Activated CD8-positive, alpha-beta memory T cell treated with anti-CD3 and anti-CD28 coated beads, Interleukin-2, amount 50 U/mL, for 48 hours (primary cell): ENCODE measurements around the gene HMG20B.
"Not testable (repeated sequence)": the region's sequence is repeated elsewhere in the genome, so short reads cannot be mapped to it uniquely, and the experiment has no call there.

ENCODE experiments used
- DNase-seq: peaks from one replicate; pipeline ENCODE4 v3.0.0-alpha.2; 2020

Gene HMG20B

GRCh38 chr19:3572855-3573161, at the start of gene HMG20B:
TSS of gene HMG20B (plus strand) at chr19:3572944. CDS start at chr19:3573310, 366 bp downstream.
- no peak for DNase-seq

DNA sequence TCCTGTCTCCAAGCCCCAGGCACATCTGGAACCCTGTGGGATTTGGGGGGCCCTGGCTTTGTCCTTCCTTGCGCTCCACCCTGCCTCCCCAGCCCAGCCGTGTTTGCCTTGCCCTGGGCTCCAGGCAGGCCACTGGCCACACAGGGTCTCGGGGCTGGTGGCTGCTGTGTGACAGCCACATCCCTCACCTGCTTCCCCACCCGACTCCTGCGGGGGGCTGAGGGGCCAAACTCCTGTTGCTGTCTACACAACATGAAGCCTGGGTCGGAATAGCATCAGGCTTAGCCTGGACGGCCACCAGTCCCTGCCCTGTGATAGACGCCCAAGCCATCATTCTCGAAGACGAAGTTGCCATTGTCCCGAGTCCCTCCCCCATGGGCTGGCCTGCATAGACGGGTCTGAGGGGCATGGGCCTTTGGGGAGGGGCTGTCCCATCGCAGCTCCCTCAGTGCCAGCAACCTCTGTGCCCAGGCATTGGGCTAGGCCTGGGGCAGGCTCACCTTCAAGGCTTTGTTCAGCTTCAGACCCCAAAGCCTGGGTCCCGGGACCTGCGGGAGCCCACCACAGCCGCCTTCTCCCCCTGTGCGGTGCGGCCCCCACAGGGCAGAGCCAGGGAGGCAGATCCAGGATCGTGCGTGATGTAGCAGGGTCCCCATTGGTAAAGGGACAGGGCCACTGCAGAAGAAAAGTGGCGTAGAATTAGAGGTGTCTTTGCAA, 49.2 kb upstream of the HMG20B start:
- no peak for DNase-seq

GRCh38 chr19:3524078-3524842, 48.5 kb upstream of the HMG20B start:
- no peak for DNase-seq

DNA sequence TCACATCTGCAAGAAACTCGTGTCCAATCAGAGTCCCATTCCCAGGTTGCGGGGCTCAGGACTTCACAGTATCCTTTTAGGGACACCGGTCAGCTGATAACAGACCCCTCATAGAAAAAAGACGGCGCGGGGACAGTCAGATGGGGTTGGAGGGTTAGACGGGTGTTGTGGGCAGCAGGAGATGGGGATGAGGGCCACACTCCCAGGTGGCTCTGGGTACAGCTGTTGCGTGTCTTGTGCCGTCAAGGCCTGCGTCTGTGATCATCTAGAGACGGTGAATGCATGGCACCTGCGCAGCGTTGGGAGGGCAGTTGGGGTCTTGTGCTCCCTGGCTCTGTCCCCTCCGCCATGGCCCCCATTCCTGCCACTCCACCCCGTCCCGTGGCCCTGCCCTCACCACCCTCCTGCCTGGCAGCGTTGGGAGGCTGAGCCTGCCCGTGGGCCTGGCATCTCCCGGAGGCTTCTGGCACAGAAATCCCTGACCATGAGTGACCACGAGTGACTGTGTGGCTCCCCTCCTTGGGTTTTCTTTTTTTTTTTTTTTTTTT, 47.8 kb upstream of the HMG20B start:
- no peak for DNase-seq

DNA sequence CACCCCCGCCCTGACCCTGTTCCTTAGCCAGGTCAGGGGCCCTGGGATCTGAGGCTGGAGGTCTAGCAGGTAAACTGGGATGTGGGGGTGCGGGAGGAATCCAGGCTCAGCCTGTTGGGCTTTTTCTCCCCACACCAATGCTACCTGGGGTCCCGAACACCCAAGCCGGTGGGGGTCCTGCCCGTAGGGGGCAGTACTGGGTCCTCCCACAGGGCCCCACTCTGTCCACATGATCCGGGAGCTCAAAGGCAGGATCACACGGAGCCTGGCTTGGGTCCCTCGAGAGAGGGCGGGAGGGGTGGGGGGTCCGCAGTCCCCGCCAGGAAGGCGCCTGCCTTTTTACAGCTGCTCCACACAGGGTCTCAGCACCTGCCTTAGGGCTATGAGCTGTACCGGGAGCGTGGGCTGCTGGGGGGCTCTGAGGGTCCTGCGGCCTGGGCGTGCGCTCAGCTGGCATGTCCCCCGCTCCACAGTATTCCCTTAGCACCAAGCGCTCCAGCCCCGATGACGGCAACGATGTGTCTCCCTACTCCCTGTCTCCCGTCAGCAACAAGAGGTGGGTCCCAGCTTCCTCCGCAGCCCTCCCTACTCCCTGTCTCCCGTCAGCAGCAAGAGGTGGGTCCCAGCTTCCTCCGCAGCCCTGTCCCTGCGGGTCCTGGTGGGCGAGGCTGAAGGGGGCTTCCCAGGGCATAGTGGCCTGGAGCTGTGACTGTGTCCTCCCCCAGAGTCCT, 46.1 kb upstream of the HMG20B start:
- no peak for DNase-seq

GRCh38 chr19:3527238-3527910, 45.4 kb upstream of the HMG20B start:
- DNase-seq = no peak

DNA sequence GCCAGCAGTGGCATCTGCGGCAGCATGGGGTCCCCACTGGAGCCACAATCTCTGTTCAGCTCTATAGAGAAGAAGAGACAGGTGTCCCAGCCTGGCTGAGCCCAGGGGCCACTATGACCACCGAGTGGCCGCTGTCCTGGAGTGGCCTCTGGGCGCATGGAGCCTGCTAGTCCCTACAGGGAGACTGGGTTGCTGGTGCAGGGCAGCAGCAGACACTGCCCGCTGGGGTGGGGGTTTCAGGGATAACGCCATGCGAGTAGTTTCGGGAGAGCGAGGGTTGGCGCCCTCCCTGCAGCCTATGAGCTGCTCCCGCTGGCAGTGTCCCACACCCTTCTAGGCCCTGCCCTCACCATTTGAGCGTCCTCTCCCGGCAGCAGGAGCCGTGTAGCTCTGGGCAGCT, 44.7 kb upstream of the HMG20B start:
- no peak for DNase-seq

DNA sequence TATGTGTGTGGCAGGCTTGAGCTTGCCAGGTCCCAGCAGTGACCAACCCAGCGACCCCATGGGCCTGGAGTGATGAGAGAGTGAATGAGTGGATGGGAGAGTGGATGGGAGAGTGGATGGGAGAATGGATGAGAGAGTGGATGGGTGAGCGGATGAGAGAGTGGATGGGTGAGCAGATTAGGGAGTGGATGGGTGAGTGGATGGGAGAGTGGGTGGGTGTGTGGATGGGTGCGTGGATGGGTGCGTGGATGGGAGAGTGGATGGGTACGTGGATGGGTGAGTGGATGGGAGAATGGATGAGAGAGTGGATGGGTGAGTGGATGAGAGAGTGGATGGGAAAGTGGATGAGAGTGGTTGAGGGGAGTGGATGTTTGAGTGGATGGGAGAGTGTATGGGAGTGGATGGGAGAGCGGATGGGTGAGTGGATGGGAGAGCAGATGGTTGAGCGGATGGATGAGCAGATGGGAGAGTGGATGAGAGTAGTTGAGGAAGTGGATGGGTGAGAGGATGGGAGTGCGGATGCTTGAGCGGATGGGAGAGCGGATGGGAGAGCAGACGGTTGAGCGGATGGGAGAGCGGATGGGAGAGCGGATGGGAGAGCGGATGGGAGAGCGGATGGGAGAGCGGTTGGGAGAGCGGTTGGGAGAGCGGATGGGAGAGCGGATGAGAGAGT, 44.1 kb upstream of the HMG20B start:
- no peak for DNase-seq

DNA sequence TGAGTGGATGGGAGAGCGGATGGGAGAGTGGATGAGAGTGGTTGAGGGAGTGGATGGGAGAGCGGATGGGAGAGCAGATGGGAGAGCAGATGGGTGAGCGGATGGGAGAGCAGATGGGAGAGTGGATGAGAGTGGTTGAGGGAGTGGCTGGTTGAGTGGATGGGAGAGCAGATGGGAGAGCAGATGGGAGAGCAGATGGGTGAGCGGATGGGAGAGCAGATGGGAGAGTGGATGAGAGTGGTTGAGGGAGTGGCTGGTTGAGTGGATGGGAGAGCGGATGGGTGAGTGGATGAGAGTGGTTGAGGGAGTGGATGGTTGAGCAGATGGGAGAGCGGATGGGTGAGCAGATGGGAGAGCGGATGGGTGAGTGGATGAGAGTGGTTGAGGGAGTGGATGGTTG, 43.4 kb upstream of the HMG20B start:
- DNase-seq = not testable (repeated sequence)

GRCh38 chr19:3530389-3530788, 42.4 kb upstream of the HMG20B start:
- no peak for DNase-seq

GRCh38 chr19:3531716-3532115, 41.0 kb upstream of the HMG20B start:
- DNase-seq = no peak

- DNase-seq = no peak
Observed at GRCh38 chr19:3532154-3532786, 40.5 kb upstream of the HMG20B start.

GRCh38 chr19:3533033-3533432, 39.7 kb upstream of the HMG20B start:
- DNase-seq = no peak

DNA sequence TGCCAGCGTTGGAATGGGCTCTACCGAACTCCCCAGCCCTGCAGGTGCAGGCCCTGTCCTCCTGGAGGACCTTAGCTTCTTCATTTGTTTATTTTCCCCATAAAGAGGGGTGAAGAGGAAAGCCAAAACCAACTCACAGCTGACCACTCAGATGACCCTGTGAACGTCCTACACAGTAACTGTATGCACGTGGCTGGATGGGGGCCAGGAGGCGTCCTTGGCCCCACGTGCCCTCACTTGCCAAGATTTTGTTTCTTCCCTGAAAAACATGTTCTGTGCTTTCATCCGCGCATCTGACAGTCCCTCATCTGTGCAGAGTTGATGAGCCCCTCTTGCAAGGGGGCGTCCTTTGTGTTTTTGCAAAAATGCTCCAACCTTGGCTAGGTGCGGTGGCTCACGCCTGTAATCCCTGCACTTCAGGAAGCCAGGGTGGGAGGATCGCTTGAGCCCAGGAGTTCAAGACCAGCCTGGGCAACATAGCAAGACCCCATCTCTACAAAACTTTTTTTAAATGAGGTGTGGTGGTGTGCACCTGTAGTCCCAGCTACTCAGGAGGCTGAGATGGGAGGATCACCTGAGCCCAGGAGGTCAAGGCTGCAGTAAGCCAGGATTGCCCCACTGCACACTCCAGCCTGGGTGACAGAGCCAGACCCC, 39.1 kb upstream of the HMG20B start:
- DNase-seq = no peak

DNA sequence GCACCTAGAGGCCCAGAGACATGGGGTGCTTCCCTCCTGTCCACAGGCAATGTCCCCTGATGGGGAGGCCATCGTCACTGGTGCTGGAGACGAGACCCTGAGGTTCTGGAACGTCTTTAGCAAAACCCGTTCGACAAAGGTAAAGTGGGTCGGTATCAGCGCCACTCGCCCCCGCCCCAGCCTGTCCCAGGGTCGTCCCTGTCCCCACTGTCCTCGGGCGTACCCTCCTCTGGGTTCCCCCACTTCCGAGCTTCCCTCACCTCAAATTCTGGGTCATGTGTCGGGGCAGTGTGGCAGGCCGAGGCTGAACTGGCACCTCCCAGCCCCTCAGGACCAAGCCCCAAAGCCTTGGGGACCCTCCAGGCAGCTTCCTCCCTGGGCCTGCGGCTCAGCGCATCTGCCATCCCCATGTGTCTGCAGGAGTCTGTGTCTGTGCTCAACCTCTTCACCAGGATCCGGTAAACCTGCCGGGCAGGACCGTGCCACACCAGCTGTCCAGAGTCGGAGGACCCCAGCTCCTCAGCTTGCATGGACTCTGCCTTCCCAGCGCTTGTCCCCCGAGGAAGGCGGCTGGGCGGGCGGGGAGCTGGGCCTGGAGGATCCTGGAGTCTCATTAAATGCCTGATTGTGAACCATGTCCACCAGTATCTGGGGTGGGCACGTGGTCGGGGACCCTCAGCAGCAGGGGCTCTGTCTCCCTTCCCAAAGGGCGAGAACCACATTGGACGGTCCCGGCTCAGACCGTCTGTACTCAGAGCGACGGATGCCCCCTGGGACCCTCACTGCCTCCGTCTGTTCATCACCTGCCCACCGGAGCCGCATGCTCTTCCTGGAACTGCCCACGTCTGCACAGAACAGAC, 38.1 kb upstream of the HMG20B start:
- DNase-seq = no peak

DNA sequence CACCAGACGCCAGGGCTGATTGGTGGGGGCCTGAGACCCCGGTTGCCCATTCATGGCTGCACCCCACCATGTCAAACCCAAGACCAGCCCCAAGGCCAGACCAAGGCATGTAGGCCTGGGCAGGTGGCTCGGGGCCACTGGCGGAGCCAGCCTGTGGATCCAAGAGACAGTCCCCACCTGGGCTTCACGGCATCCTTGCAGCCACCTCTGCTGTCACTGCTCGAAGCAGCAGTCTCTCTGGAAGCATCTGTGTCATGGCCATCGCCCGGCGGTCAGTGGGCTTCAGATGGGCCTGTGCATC, 37.6 kb upstream of the HMG20B start:
- DNase-seq = no peak

DNA sequence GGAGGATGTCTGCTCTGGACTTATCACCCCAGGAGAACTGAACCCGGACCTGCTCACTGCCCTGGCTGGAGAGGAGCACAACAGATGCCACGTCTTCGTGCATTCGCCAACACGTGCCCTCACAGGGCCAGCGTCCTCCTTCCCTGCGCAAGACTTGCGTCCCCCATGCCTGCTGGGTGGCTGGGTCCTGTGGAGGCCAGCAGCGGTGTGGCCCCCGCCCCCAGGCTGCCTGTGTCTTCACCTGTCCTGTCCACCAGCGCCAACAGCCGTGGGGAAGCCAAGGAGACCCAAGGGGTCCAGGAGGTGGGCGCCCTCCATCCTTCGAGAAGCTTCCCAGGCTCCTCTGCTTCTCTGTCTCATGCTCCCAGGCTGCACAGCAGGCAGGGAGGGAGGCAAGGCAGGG, 37.2 kb upstream of the HMG20B start:
- DNase-seq = no peak

DNA sequence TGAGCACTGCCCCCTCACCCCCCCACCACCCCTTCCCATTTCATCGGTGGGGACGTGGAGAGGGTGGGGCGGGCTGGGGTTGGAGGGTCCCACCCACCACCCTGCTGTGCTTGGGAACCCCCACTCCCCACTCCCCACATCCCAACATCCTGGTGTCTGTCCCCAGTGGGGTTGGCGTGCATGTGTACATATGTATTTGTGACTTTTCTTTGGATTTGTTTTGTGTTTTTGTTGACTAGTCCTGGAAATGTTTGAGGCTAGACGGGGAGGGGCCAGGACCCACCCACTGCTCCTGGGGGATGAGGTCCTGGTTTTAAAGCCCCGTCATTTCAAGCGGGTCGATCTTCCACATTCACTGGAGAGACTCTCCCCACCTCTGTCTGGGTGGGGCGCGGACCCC, 36.8 kb upstream of the HMG20B start:
- no peak for DNase-seq

- no peak for DNase-seq
Observed at GRCh38 chr19:3536429-3537100, 36.2 kb upstream of the HMG20B start.

DNA sequence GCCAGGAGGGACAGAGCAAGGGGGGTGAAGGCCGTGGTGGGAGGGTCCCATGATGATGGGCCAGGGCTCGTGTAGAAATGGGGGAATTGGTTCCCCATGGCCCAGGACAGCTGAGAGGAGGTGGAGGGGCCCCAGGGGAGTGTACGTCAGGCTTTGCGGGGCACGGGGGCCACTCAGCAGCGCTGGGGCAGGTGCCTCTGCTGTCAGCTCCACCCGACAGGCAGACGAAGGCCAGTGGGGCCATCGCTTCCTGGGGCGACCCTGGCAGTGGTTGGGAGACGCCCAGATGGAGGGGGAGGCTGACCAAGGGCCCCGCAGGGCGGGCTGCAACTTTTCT, 35.7 kb upstream of the HMG20B start:
- no peak for DNase-seq
